H9 (cell line): ENCODE results near the gene SNAP47. TPM values are rescaled to one million over a fixed set of nuclear protein-coding genes. Genes with fewer than 3 reads are reported as not detected.

Experiments
- DNase-seq: peaks from one replicate; pipeline ENCODE4 v3.0.0-alpha.2; 2017
- H2AFZ ChIP-seq: one replicate; pipeline ENCODE4 v1.6.1; 2013; ENCODE audit warnings: mild to moderate bottlenecking, low read length, control low read depth, moderate library complexity
- H2AK5ac ChIP-seq: 2 replicates; pipeline ENCODE4 v1.6.1; 2013; ENCODE audit warnings: low read length, control low read depth, mixed read lengths; ENCODE audit not compliant: insufficient read length
- H2BK120ac ChIP-seq: one replicate; pipeline ENCODE4 v1.6.1; 2013; ENCODE audit warnings: low read depth, mild to moderate bottlenecking, low read length, control low read depth, inconsistent platforms; ENCODE audit not compliant: poor library complexity, severe bottlenecking
- H2BK12ac ChIP-seq: 2 replicates; pipeline ENCODE4 v1.6.1; 2013; ENCODE audit warnings: low read length, control low read depth, mixed read lengths, low read depth; ENCODE audit not compliant: insufficient read length
- H2BK15ac ChIP-seq: 2 replicates; pipeline ENCODE4 v1.6.1; 2013; ENCODE audit warnings: low read depth, low read length, control low read depth
- H2BK20ac ChIP-seq: one replicate; pipeline ENCODE4 v1.6.1; 2013; ENCODE audit warnings: low read depth, mild to moderate bottlenecking, low read length, control low read depth, inconsistent platforms; ENCODE audit not compliant: poor library complexity, severe bottlenecking
- H2BK5ac ChIP-seq: 2 replicates; pipeline ENCODE4 v1.6.1; 2013; ENCODE audit warnings: low read length, control low read depth, mixed read lengths; ENCODE audit not compliant: insufficient read length
- H3K14ac ChIP-seq: 2 replicates; pipeline ENCODE4 v1.6.1; 2013; ENCODE audit warnings: low read length, control low read depth; ENCODE audit not compliant: insufficient read depth
- H3K18ac ChIP-seq: 2 replicates; pipeline ENCODE4 v1.6.1; 2013; ENCODE audit warnings: low read depth, mild to moderate bottlenecking, mixed read lengths, low read length, control low read depth; ENCODE audit not compliant: insufficient read length
- H3K23ac ChIP-seq: 2 replicates; pipeline ENCODE4 v1.6.1; 2013; ENCODE audit warnings: low read length, control low read depth, mixed read lengths, low read depth; ENCODE audit not compliant: insufficient read length
- H3K23me2 ChIP-seq: 2 replicates; pipeline ENCODE4 v1.6.1; 2013; ENCODE audit warnings: low read depth, mild to moderate bottlenecking, mixed read lengths, low read length, control low read depth; ENCODE audit not compliant: insufficient read length, poor library complexity, severe bottlenecking
- H3K27ac ChIP-seq: 2 replicates; pipeline ENCODE4 v1.5.1; 2013; ENCODE audit warnings: low read length, control low read depth, mixed read lengths, low read depth; ENCODE audit not compliant: insufficient read length
- H3K27me3 ChIP-seq: 2 replicates; pipeline ENCODE4 v1.6.1; 2013; ENCODE audit warnings: low read length, control low read depth, inconsistent platforms; ENCODE audit not compliant: insufficient read depth
- H3K4ac ChIP-seq: 2 replicates; pipeline ENCODE4 v1.6.1; 2013; ENCODE audit warnings: low read depth, mild to moderate bottlenecking, control low read depth, inconsistent platforms, low read length, moderate library complexity
- H3K4me1 ChIP-seq: 2 replicates; pipeline ENCODE4 v1.6.1; 2013; ENCODE audit warnings: low read length, control low read depth, inconsistent platforms; ENCODE audit not compliant: insufficient read depth
- H3K4me2 ChIP-seq: 2 replicates; pipeline ENCODE4 v1.6.1; 2013; ENCODE audit warnings: low read length, control low read depth, mixed read lengths; ENCODE audit not compliant: insufficient read length, insufficient read depth
- H3K56ac ChIP-seq: 2 replicates; pipeline ENCODE4 v1.6.1; 2013; ENCODE audit warnings: low read depth, mild to moderate bottlenecking, mixed read lengths, low read length, control low read depth; ENCODE audit not compliant: insufficient read length
- H3K79me1 ChIP-seq: 2 replicates; pipeline ENCODE4 v1.6.1; 2013; ENCODE audit warnings: low read depth, mild to moderate bottlenecking, moderate library complexity, low read length, control low read depth, inconsistent platforms; ENCODE audit not compliant: insufficient read depth, poor library complexity, severe bottlenecking
- H3K79me2 ChIP-seq: 2 replicates; pipeline ENCODE4 v1.6.1; 2013; ENCODE audit warnings: low read length, control low read depth, inconsistent platforms; ENCODE audit not compliant: insufficient read depth
- H3K9ac ChIP-seq: 2 replicates; pipeline ENCODE4 v1.6.1; 2013; ENCODE audit warnings: low read length, control low read depth, mixed read lengths; ENCODE audit not compliant: insufficient read length; ENCODE audit errors: extremely low read depth
- H3K9me3 ChIP-seq: one replicate; pipeline ENCODE4 v1.6.1; 2013; ENCODE audit warnings: low read depth, low read length, inconsistent platforms; ENCODE audit not compliant: control insufficient read depth
- H3T11ph ChIP-seq: one replicate; pipeline ENCODE4 v1.6.1; 2013; ENCODE audit warnings: mild to moderate bottlenecking, low read length, control low read depth, inconsistent platforms
- H4K20me1 ChIP-seq: one replicate; pipeline ENCODE4 v1.6.1; 2013; ENCODE audit not compliant: control insufficient read depth, insufficient read length, insufficient read depth
- H4K5ac ChIP-seq: 2 replicates; pipeline ENCODE4 v1.6.1; 2013; ENCODE audit warnings: low read depth, mild to moderate bottlenecking, mixed read lengths, low read length, control low read depth; ENCODE audit not compliant: insufficient read length
- H4K8ac ChIP-seq: replicated peaks from 2 replicates; pipeline ENCODE4 v1.6.1; 2013; ENCODE audit warnings: low read length, control low read depth, mixed read lengths, low read depth; ENCODE audit not compliant: insufficient read length
- H4K91ac ChIP-seq: 2 replicates; pipeline ENCODE4 v1.6.1; 2013; ENCODE audit warnings: low read depth, mild to moderate bottlenecking, moderate library complexity, mixed read lengths, low read length, control low read depth; ENCODE audit not compliant: insufficient read length
- H3K27ac Mint-ChIP-seq, 3 experiments: 2 replicates in 2 of 3; 3 replicates in 1 of 3; pipeline ENCODE4 v1.8.0; 2020 to 2021; ENCODE audit warnings: mixed read lengths in 3 of 3, mild to moderate bottlenecking in 1 of 3, moderate library complexity in 1 of 3
- H3K27me3 Mint-ChIP-seq: 2 replicates; pipeline ENCODE4 v1.8.0; 2021; ENCODE audit warnings: low read depth, mild to moderate bottlenecking, moderate library complexity, mixed read lengths
- H3K36me3 Mint-ChIP-seq, 3 experiments: 2 replicates in 2 of 3; 3 replicates in 1 of 3; pipeline ENCODE4 v1.8.0; 2020 to 2021; ENCODE audit warnings: low read depth in 3 of 3, mixed read lengths in 3 of 3; ENCODE audit not compliant: insufficient read depth in 1 of 3
- H3K4me1 Mint-ChIP-seq, 2 experiments: 2 replicates each; pipeline ENCODE4 v1.8.0; 2020; ENCODE audit warnings: mixed read lengths in 2 of 2
- H3K4me3 Mint-ChIP-seq, 2 experiments: 2 replicates in 1 of 2; 3 replicates in 1 of 2; pipeline ENCODE4 v1.8.0; 2020 to 2021; ENCODE audit warnings: mild to moderate bottlenecking in 2 of 2, mixed read lengths in 2 of 2, moderate library complexity in 1 of 2
- H3K9me3 Mint-ChIP-seq, 2 experiments: 2 replicates in 1 of 2; 3 replicates in 1 of 2; pipeline ENCODE4 v1.8.0; 2020; ENCODE audit warnings: mild to moderate bottlenecking in 2 of 2, mixed read lengths in 2 of 2, moderate library complexity in 1 of 2
- WGBS: extraction: QIAGEN DNeasy Blood & Tissue Kit; methylation state at CpG from one replicate; pipeline ENCODE4 v1.1.7; 2013; ENCODE audit warnings: missing lambda C conversion rate, low lambda C conversion rate, mixed read lengths; ENCODE audit not compliant: insufficient read length; ENCODE audit errors: extremely low coverage; 5-methylcytosine and 5-hydroxymethylcytosine counted together
- total RNA-seq: library from RNA; stranded (reverse); gene quantifications from 2 replicates; pipeline ENCODE4 v1.2.1, GENCODE V29; 2021
- TF ChIP-seq, protein P1 (sequence below): fragments of 200-600 bp; sonication (generic); conservative IDR thresholded peaks from 3 replicates; pipeline ENCODE4 v1.8.0; 2021; ENCODE audit warnings: antibody characterized with exemption, mild to moderate bottlenecking

SNAP47 gene
- total RNA-seq, 1 experiment from 2014 or later, result 44.1 TPM

DNA sequence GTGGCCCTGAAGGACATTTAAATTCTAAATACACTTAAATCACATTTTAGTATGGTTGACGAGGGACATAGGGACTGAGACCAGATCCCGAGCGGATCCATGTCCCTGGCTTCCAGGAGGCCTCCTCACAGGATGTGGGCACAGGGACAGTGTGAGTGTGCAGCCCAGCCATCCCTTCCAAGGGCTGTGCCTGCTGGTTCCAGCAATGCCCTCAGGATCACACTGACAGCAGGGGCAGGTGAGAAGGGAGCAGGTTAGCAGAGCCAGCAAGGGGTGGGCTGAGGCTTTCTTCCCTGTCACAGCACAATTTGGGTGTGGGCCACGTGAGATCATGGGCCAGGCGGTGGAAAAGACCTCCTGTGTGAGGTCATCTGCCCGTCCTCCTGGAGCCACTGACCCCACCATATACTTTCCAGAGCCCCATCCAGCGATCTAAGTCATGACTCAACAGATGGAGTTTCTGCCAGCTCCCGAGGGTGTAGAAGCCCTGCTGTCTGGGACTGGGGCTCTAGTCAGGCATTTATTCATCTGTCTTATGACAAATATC, 43.2 kb downstream of the SNAP47 start:
- no peak overlapping the region for H2BK120ac ChIP-seq
- TF ChIP-seq, protein P1, sequence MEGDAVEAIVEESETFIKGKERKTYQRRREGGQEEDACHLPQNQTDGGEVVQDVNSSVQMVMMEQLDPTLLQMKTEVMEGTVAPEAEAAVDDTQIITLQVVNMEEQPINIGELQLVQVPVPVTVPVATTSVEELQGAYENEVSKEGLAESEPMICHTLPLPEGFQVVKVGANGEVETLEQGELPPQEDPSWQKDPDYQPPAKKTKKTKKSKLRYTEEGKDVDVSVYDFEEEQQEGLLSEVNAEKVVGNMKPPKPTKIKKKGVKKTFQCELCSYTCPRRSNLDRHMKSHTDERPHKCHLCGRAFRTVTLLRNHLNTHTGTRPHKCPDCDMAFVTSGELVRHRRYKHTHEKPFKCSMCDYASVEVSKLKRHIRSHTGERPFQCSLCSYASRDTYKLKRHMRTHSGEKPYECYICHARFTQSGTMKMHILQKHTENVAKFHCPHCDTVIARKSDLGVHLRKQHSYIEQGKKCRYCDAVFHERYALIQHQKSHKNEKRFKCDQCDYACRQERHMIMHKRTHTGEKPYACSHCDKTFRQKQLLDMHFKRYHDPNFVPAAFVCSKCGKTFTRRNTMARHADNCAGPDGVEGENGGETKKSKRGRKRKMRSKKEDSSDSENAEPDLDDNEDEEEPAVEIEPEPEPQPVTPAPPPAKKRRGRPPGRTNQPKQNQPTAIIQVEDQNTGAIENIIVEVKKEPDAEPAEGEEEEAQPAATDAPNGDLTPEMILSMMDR, result no peak
- Mint-ChIP-seq H3K9me3 (no peaks in the 10 kb centered on the region), H3K27ac (no peak overlapping the region; a peak in 1 of 7 replicates), H3K4me1 (no peaks in the 10 kb centered on the region), H3K4me3 (no peak overlapping the region), H3K27me3 (no peaks in the 10 kb centered on the region), H3K36me3 (peaks cover 2 to 20% (median 15%) of the 10 kb centered on the region in 3 experiments; a peak in 5 of 7 replicates)
- DNase-seq, result no peak
- H3K9me3 ChIP-seq, result no peaks in the 10 kb centered on the region
- no peaks in the 10 kb centered on the region for H3K79me1 ChIP-seq
- H3K79me2 ChIP-seq, result no peaks in the 10 kb centered on the region
- WGBS, result no CpG with 5 or more reads among the region's 8 CpGs
- H3K4me2 ChIP-seq, result no peak overlapping the region
- H3T11ph ChIP-seq, result no peak overlapping the region
- no peaks in the 10 kb centered on the region for H3K4me1 ChIP-seq
- H4K20me1 ChIP-seq, result no peaks in the 10 kb centered on the region
- no peak overlapping the region for H3K23ac ChIP-seq
- H2BK15ac ChIP-seq, result no peak overlapping the region
- no peak overlapping the region for H2AK5ac ChIP-seq
- H4K5ac ChIP-seq, result no peak overlapping the region
- no peak overlapping the region; the same call in 1 of the 2 replicates for H3K14ac ChIP-seq
- H2BK5ac ChIP-seq, result no peak overlapping the region
- no peak overlapping the region for H3K18ac ChIP-seq
- H2BK12ac ChIP-seq, result no peak overlapping the region
- no peak overlapping the region for H3K9ac ChIP-seq
- no peaks in the 10 kb centered on the region for H3K23me2 ChIP-seq
- H2AFZ ChIP-seq, result no peak overlapping the region
- H4K91ac ChIP-seq, result no peak overlapping the region
- H2BK20ac ChIP-seq, result no peak overlapping the region
- H3K56ac ChIP-seq, result no peak overlapping the region
- no peak overlapping the region for H4K8ac ChIP-seq
- H3K4ac ChIP-seq, result no peak overlapping the region
- no peak overlapping the region for H3K27ac ChIP-seq
- no peaks in the 10 kb centered on the region for H3K27me3 ChIP-seq
